GM21360 (cell line): Measurements from ENCODE around the gene TRIM17.

Source experiments
- ATAC-seq: cut with Tn5 transposase; IDR thresholded peaks from one replicate; pipeline ENCODE4 v1.9.1; 2021; ENCODE audit warnings: mild to moderate bottlenecking, moderate library complexity; ENCODE audit not compliant: unreplicated experiment

The TRIM17 gene

GRCh38 chr1:228416217-228416933 lies at the start of gene TRIM17:
TSS of gene TRIM17 (minus strand) at chr1:228416861. CDS start at chr1:228415072, 1,789 bp downstream.
- ATAC-seq, result no peak

- no peak for ATAC-seq
Observed at GRCh38 chr1:228465571-228466146, 49.0 kb upstream of the TRIM17 start.

- ATAC-seq, result no peak
Observed at GRCh38 chr1:228465141-228465540, 48.5 kb upstream of the TRIM17 start.

- ATAC-seq, result peak; percentile 76
Observed at GRCh38 chr1:228464487-228464983, 47.9 kb upstream of the TRIM17 start.

- ATAC-seq, result peak; percentile 48
Observed at GRCh38 chr1:228463559-228464455, 47.1 kb upstream of the TRIM17 start.

GRCh38 chr1:228463009-228463558 lies 46.4 kb upstream of the TRIM17 start:
- ATAC-seq, result no peak

- no peak for ATAC-seq
Observed at GRCh38 chr1:228462560-228462959, 45.9 kb upstream of the TRIM17 start.

GRCh38 chr1:228460821-228461220 lies 44.2 kb upstream of the TRIM17 start:
- no peak for ATAC-seq

GRCh38 chr1:228459091-228459993 lies 42.7 kb upstream of the TRIM17 start:
- no peak for ATAC-seq

GRCh38 chr1:228457396-228458176 lies 40.9 kb upstream of the TRIM17 start:
- ATAC-seq, result peak; percentile 79

- ATAC-seq, result peak; percentile 3
Observed at GRCh38 chr1:228457017-228457395, 40.3 kb upstream of the TRIM17 start.

- no peak for ATAC-seq
Observed at GRCh38 chr1:228456252-228457016, 39.8 kb upstream of the TRIM17 start.

GRCh38 chr1:228455715-228456114 lies 39.1 kb upstream of the TRIM17 start:
- ATAC-seq, result no peak

GRCh38 chr1:228454238-228454637 lies 37.6 kb upstream of the TRIM17 start:
- no peak for ATAC-seq

GRCh38 chr1:228453614-228454013 lies 37.0 kb upstream of the TRIM17 start:
- ATAC-seq, result no peak

- no peak for ATAC-seq
Observed at GRCh38 chr1:228453022-228453560, 36.4 kb upstream of the TRIM17 start.

- no peak for ATAC-seq
Observed at GRCh38 chr1:228452194-228453021, 35.7 kb upstream of the TRIM17 start.
